Measurements from ENCODE around the gene CLCF1. TPM values are rescaled to one million over a fixed set of nuclear protein-coding genes. Genes with fewer than 3 reads are reported as not detected.

The CLCF1 gene
- total and polyA plus RNA-seq, 2 of the 13 experiments (the other 11 are each of a cell fraction or from before 2014, with no cell fraction given), result 0.49 to 0.78 TPM

GRCh38 chr11:67382276-67383136 lies 9.1 kb upstream of the CLCF1 start:
- intact Hi-C loops (cut with micrococcal nuclease; ENCODE audit: unreplicated experiment), result loop anchor here (1.0 to 10.0 kb wide), 2 partner anchors 25 to 138 kb away; no protein-coding TSS in a partner anchor
- Histone ChIP-seq H3K27ac (ENCODE audit: extremely low read length, insufficient read depth, low read length) (no peak overlapping the region), H3K9ac (ENCODE audit: insufficient read depth, low read depth, low read length) (no peak overlapping the region), H2AFZ (ENCODE audit: low read length) (no peak overlapping the region), H3K9me3 (ENCODE audit: low read length) (no peaks in the 10 kb centered on the region), H3K36me3 (replicated peaks in 1 of 2; ENCODE audit: control insufficient read depth in 1 of 2, insufficient read depth in 2 of 2, low read length in 2 of 2) (no peaks in the 10 kb centered on the region), H3K27me3 (ENCODE audit: control insufficient read depth in 1 of 2, insufficient read depth in 2 of 2, low read length in 2 of 2) (peaks cover 1 to 40% of the 10 kb centered on the region in 2 experiments; a peak in 3 of 5 replicates), H3K4me3 (replicated peaks in 1 of 3; ENCODE audit: insufficient read depth in 1 of 3, low read depth in 2 of 3, low read length in 3 of 3) (no peak overlapping the region), H4K20me1 (ENCODE audit: insufficient read depth, low read length) (no peaks in the 10 kb centered on the region), H3K4me2 (ENCODE audit: low read depth, low read length) (no peak overlapping the region), H3K79me2 (ENCODE audit: insufficient read depth, low read length) (no peaks in the 10 kb centered on the region), H3K4me1 (ENCODE audit: insufficient read depth, low read length) (peaks cover 30% of the 10 kb centered on the region)
- CTCF ChIA-PET (ENCODE audit: low intra/inter-chr PET ratio, low total read pairs), result interaction anchor here (1.3 to 2.3 kb wide), 5 partner anchors 11 to 36 kb away, joined by 5 to 45 read pairs (median 6); partner anchors contain the start of gene POLD4
- DNase-seq (ENCODE audit: low spot score) (peak; percentile 67), ATAC-seq (peak; percentile 86), FAIRE-seq (peak; percentile 85)
- no TSS peak for BruUV-seq (replicated peaks)
- POLR2A ChIA-PET, result interaction anchor here (1.0 to 18.5 kb wide), 4 partner anchors 9 to 29 kb away, joined by 3 to 365 read pairs (median 4); partner anchors contain the start of genes CLCF1, POLD4, PPP1CA and RAD9A
- in situ Hi-C loops (cut with HindIII; ENCODE audit: extremely low pct_ligation_motif_present, low pct_unique_long_range_greater_than_20kb), result loop anchor here (5.0 kb wide), 1 partner anchor 120 kb away; no protein-coding TSS in a partner anchor
- 14% methylated on average over 11 of the region's 16 CpGs for WGBS (ENCODE audit: low lambda C conversion rate)
- TF ChIP-seq ZNF788 (CRISPR knock-in tag; IDR thresholded peaks at IDR 0.05; ENCODE audit: borderline replicate concordance) (0 out of 2 replicates have a peak, but pooled peaks have one; percentile 28), AGO1 (IDR thresholded peaks at IDR 0.05; ENCODE audit: low read depth, low read length, poor library complexity, severe bottlenecking) (no peak), ATF6 (CRISPR knock-in tag; conservative IDR thresholded peaks at IDR 0.05) (no peak), MTA1 (CRISPR knock-in tag; IDR thresholded peaks at IDR 0.05; ENCODE audit: borderline replicate concordance) (no peak), ATM (IDR thresholded peaks at IDR 0.05; ENCODE audit: borderline replicate concordance) (no peak), GMEB1 (CRISPR knock-in tag; IDR thresholded peaks at IDR 0.05; ENCODE audit: borderline replicate concordance) (no peak), KDM5B (CRISPR knock-in tag; IDR thresholded peaks at IDR 0.05; ENCODE audit: borderline replicate concordance) (no peak), MLLT10 (CRISPR knock-in tag; IDR thresholded peaks at IDR 0.05) (no peak), ZNF468 (CRISPR knock-in tag; IDR thresholded peaks at IDR 0.05) (no peak), ZBTB43 (CRISPR knock-in tag; conservative IDR thresholded peaks at IDR 0.05) (no peak), JUNB (CRISPR knock-in tag; IDR thresholded peaks at IDR 0.05; ENCODE audit: borderline replicate concordance) (no peak), LRRFIP1 (CRISPR knock-in tag; conservative IDR thresholded peaks at IDR 0.05) (no peak)

All from HepG2 (cell line).